ENCODE measurements around the gene A1BG. TPM values are rescaled to one million over a fixed set of nuclear protein-coding genes. Genes with fewer than 3 reads are reported as not detected.

A1BG gene
- total and polyA plus RNA-seq, 8 donors: 0.81 to 10.2 (median 1.6) TPM

DNA sequence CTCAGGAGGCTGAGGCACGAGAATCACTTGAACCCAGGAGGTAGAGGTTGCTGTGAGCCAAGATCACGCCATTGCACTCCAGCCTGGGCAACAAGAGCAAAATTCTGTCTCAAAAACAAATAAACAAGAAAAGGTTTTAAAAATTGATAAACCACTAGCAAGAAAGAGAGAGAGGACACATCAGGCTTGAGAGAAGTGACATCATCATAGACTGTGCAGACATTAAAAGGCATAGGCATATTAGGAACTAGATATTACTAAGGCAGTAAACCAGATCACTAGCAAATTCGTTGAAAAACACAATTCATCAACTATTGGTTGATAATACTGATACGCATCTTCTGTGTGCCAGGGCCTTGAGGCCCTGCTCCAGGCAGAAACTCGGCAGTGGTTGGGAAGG is 7.7 kb downstream of the A1BG start:
- H3K4me3 ChIP-seq: no peak overlapping the region
- intact Hi-C loops (cut with DNase I): no loop called here
- H3K4me1 ChIP-seq: peaks cover 0 to 27% of the 10 kb centered on the region in 2 donors
- H3K9me3 ChIP-seq: no peaks in the 10 kb centered on the region
- H3K36me3 ChIP-seq: peaks cover 0 to 17% of the 10 kb centered on the region in 2 donors
- TF ChIP-seq CTCF (IDR thresholded peaks at IDR 0.05): no peak
- DNase-seq (no peak), ATAC-seq (no peak)
- no peak overlapping the region for H3K27ac ChIP-seq
- peaks cover 28 to 53% of the 10 kb centered on the region in 2 donors for H3K27me3 ChIP-seq

GRCh38 chr19:58338825-58339558 is 14.3 kb downstream of the A1BG start:
- H3K36me3 ChIP-seq: peaks cover 0 to 67% of the 10 kb centered on the region in 2 donors
- ATAC-seq (no peak), DNase-seq (no peak)
- no peak overlapping the region for H3K4me3 ChIP-seq
- H3K9me3 ChIP-seq: no peaks in the 10 kb centered on the region
- TF ChIP-seq CTCF (IDR thresholded peaks at IDR 0.05): no peak
- intact Hi-C loops (cut with DNase I): no loop called here
- no peaks in the 10 kb centered on the region for H3K4me1 ChIP-seq
- H3K27ac ChIP-seq: no peak overlapping the region
- H3K27me3 ChIP-seq: no peaks in the 10 kb centered on the region

DNA sequence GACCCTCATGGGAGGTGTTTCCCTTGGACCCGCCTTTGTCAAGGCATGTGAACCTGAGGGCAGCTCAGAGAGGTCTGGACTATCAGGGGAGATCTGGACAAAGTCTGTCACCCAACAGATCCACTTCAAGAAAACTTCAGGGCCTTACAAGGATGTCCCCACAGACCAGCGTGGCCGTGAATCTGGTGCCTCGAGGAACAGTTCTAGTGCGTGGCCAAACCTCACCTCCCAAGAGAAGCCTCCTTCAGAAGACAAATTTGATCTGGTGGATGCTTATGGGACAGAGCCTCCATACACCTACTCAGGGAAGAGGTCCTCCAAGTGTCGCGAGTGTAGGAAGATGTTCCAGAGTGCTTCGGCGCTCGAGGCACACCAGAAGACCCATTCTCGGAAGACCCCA is 15.0 kb downstream of the A1BG start:
- no peaks in the 10 kb centered on the region for H3K9me3 ChIP-seq
- ATAC-seq (no peak), DNase-seq (no peak)
- no peak overlapping the region for H3K4me3 ChIP-seq
- H3K27ac ChIP-seq: no peak overlapping the region
- no peaks in the 10 kb centered on the region for H3K4me1 ChIP-seq
- no peak for TF ChIP-seq CTCF (IDR thresholded peaks at IDR 0.05)
- intact Hi-C loops (cut with DNase I): no loop called here
- no peaks in the 10 kb centered on the region for H3K27me3 ChIP-seq
- peaks cover 0 to 67% of the 10 kb centered on the region in 2 donors for H3K36me3 ChIP-seq

DNA sequence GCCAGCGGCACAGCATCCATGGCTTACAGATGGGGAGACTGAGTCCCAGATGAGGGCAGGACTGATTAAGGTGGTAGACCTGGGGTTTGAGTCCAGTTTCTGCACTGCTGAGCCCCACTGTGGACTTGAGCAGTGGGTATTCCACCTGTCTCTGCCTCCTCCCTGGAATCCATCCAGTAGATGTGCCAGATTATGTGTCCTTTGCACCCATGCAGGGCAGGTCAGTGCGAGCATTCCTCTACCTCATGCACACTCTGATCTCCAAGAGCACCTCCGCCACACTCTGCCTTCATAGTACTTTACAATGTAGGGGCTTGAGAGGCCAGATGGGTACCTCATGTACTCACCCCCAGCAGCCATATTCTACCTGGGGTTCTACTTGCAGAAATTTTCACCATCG is 16.5 kb downstream of the A1BG start:
- intact Hi-C loops (cut with DNase I): no loop called here
- Histone ChIP-seq H3K36me3 (peaks cover 0 to 66% of the 10 kb centered on the region in 2 donors), H3K4me1 (no peaks in the 10 kb centered on the region), H3K4me3 (no peak overlapping the region), H3K27me3 (no peaks in the 10 kb centered on the region), H3K9me3 (no peaks in the 10 kb centered on the region), H3K27ac (no peak overlapping the region)
- TF ChIP-seq CTCF (IDR thresholded peaks at IDR 0.05): no peak
- no peak for ATAC-seq
- DNase-seq: no peak

GRCh38 chr19:58336216-58336615 is 17.1 kb downstream of the A1BG start:
- no peak for TF ChIP-seq CTCF (IDR thresholded peaks at IDR 0.05)
- Histone ChIP-seq H3K36me3 (peaks cover 0 to 61% of the 10 kb centered on the region in 2 donors), H3K4me1 (no peaks in the 10 kb centered on the region), H3K27ac (no peak overlapping the region), H3K27me3 (no peaks in the 10 kb centered on the region), H3K9me3 (no peaks in the 10 kb centered on the region), H3K4me3 (no peak overlapping the region)
- no peak for ATAC-seq
- intact Hi-C loops (cut with DNase I): no loop called here
- no peak for DNase-seq

Data from left lung (tissue), 10 donors.